Esophagus muscularis mucosa (tissue), 4 donors: ENCODE data around the gene FNDC1.

Source experiments
- CTCF ChIP-seq, 3 experiments: fragments of 200-600 bp in 2 of 3; fragments of 450-650 bp in 1 of 3; sonication (generic) in 2 of 3; IDR thresholded peaks; one replicate each; pipeline ENCODE4 v1.5.1; 2017 to 2019; ENCODE audit warnings: antibody characterized with exemption in 3 of 3, mild to moderate bottlenecking in 2 of 3, moderate library complexity in 1 of 3
- EP300 ChIP-seq: sonication (generic); formaldehyde crosslinking; IDR thresholded peaks from one replicate; pipeline ENCODE4 v1.6.1; 2017; ENCODE audit warnings: antibody characterized with exemption
- POLR2A ChIP-seq: fragments of 450-650 bp; IDR thresholded peaks from one replicate; pipeline ENCODE4 v1.6.1; 2017; ENCODE audit warnings: antibody characterized with exemption, moderate library complexity, mild to moderate bottlenecking, low read depth
- POLR2AphosphoS5 ChIP-seq, 2 donors: sonication (generic); formaldehyde crosslinking; IDR thresholded peaks; one replicate each; pipeline ENCODE4 v1.6.1; 2017; ENCODE audit warnings: antibody characterized with exemption in 2 of 2

- no peak for TF ChIP-seq CTCF (IDR thresholded peaks at IDR 0.05)
- no peak for TF ChIP-seq POLR2A
- no peak for TF ChIP-seq POLR2AphosphoS5 (IDR thresholded peaks at IDR 0.05)
- TF ChIP-seq EP300, result no peak
These were observed 35.4 kb downstream of the FNDC1 start for GRCh38 chr6:159204605-159205004.
